T-helper 2 cell treated with Interferon-gamma antibody and Interleukin-4, amounts not matched to agents 5 μg/mL and 100 μg/mL, for 36 hours (primary cell): ENCODE data around the gene ATP9B.

ENCODE experiments used
- DNase-seq: peaks from one replicate; pipeline ENCODE4 v3.0.0; 2021; ENCODE audit warnings: low spot score
- H3K27ac Mint-ChIP-seq: one replicate; pipeline ENCODE4 v1.8.0; 2021; ENCODE audit warnings: mild to moderate bottlenecking, mixed read lengths
- H3K27me3 Mint-ChIP-seq: one replicate; pipeline ENCODE4 v1.8.0; 2021; ENCODE audit warnings: low read depth, mixed read lengths
- H3K36me3 Mint-ChIP-seq: one replicate; pipeline ENCODE4 v1.8.0; 2021; ENCODE audit warnings: low read depth, mixed read lengths
- H3K4me1 Mint-ChIP-seq: one replicate; pipeline ENCODE4 v1.8.0; 2021; ENCODE audit warnings: low read depth, mixed read lengths
- H3K4me3 Mint-ChIP-seq: one replicate; pipeline ENCODE4 v1.8.0; 2022; ENCODE audit warnings: mild to moderate bottlenecking, moderate library complexity, mixed read lengths
- H3K9me3 Mint-ChIP-seq: one replicate; pipeline ENCODE4 v1.8.0; 2021; ENCODE audit warnings: mixed read lengths

Gene ATP9B, protein sequence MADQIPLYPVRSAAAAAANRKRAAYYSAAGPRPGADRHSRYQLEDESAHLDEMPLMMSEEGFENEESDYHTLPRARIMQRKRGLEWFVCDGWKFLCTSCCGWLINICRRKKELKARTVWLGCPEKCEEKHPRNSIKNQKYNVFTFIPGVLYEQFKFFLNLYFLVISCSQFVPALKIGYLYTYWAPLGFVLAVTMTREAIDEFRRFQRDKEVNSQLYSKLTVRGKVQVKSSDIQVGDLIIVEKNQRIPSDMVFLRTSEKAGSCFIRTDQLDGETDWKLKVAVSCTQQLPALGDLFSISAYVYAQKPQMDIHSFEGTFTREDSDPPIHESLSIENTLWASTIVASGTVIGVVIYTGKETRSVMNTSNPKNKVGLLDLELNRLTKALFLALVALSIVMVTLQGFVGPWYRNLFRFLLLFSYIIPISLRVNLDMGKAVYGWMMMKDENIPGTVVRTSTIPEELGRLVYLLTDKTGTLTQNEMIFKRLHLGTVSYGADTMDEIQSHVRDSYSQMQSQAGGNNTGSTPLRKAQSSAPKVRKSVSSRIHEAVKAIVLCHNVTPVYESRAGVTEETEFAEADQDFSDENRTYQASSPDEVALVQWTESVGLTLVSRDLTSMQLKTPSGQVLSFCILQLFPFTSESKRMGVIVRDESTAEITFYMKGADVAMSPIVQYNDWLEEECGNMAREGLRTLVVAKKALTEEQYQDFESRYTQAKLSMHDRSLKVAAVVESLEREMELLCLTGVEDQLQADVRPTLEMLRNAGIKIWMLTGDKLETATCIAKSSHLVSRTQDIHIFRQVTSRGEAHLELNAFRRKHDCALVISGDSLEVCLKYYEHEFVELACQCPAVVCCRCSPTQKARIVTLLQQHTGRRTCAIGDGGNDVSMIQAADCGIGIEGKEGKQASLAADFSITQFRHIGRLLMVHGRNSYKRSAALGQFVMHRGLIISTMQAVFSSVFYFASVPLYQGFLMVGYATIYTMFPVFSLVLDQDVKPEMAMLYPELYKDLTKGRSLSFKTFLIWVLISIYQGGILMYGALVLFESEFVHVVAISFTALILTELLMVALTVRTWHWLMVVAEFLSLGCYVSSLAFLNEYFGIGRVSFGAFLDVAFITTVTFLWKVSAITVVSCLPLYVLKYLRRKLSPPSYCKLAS

DNA sequence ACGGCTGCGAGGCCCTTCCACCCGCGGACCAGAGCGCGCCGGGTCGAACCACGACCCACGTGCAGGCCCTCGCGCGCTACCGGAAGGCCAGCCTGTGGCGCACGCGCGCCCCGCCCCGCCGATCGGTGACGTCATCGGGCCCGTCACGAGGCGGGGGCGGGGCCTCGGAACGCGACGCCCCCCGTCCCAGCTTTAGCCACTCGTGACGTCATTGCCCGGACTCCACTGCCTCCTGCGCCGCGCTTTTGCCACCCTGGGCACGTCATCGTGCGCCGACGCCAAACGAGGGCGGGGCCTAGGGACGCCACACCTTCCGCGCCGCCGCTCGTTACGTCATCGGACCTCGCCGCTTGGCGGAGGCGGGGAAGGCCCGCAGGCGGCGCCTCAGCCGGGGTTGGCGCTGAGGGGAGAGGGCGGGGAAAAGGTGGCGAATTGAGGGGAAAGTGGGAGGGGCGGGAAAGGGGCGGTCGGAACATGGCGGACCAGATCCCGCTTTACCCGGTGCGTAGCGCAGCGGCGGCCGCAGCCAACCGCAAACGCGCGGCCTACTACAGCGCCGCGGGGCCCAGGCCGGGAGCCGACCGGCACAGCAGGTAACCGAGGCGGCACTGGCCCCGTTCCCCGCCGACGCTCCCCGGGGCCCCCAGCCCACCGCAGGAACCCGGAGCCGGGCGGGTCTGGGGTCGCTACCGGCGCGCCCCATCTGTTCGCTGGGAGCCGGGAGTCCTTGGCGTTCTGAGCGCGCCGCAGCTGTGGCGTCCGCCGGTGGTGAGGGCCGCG lies at the start of gene ATP9B:
Gene ATP9B, plus strand, starts transcription at position 458 of the 780 bp plus-strand sequence. Its CDS starts 17 bp downstream, at position 475.
- Mint-ChIP-seq H3K36me3 (peaks cover 34% of the 10 kb centered on the region), H3K4me1 (peaks cover 22% of the 10 kb centered on the region)

DNA sequence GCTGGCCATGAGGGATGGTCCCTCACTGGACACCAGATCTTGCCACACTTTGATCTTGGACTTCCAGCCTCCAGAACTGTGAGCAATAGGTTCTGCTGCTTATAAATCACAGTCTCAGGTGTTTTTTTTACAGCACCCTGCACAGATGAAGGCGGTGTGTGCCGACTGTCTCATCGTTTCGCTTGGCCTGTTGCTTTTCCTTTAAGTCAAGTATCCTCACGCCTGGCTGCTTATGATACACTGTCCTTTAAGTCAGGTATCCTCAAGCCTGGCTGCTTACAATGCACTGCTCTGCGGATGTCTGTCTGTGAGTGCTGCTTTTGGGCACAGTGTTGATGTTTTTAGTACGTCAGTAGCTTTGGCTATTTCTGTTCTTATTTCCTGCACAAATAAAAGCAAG lies 49.3 kb upstream of the ATP9B start:
- H3K9me3 Mint-ChIP-seq, result no peaks in the 10 kb centered on the region
- no peaks in the 10 kb centered on the region for H3K27me3 Mint-ChIP-seq
- no peak overlapping the region for H3K27ac Mint-ChIP-seq
- no peak overlapping the region for H3K4me3 Mint-ChIP-seq
- H3K4me1 Mint-ChIP-seq, result no peaks in the 10 kb centered on the region
- DNase-seq, result no peak
- no peaks in the 10 kb centered on the region for H3K36me3 Mint-ChIP-seq

More for the DNA sequence above, at the start of gene ATP9B:
- peaks cover 30% of the 10 kb centered on the region for H3K9me3 Mint-ChIP-seq
- H3K27me3 Mint-ChIP-seq, result peaks cover 19% of the 10 kb centered on the region
- H3K27ac Mint-ChIP-seq, result peak within 1 kb of the TSS; percentile 100
- peak within 1 kb of the TSS; percentile 92 for H3K4me3 Mint-ChIP-seq
- peak; percentile 99 for DNase-seq

DNA sequence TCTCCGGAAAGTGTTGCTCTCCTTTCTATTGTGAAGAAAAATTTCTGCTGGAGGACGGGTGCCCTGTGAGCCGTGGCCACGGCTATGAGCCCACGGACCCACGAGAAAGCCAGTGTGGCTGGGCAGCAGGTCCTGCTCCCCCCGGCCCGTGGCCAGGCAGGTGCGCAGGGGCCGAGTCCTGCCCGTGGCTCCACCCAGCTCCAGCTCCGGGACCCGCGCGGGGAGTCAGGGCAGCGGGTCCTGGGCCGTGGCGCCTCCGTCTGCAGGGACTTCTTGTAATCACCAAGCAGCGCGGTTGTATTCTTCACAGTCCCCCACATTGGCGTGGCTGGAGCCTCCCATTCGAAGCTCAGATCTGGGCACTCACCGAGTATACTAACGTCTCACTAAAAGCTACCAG lies 46.6 kb upstream of the ATP9B start:
- no peaks in the 10 kb centered on the region for H3K36me3 Mint-ChIP-seq
- H3K27ac Mint-ChIP-seq, result no peak overlapping the region
- no peak for DNase-seq
- H3K4me3 Mint-ChIP-seq, result no peak overlapping the region
- H3K4me1 Mint-ChIP-seq, result no peaks in the 10 kb centered on the region
- no peaks in the 10 kb centered on the region for H3K27me3 Mint-ChIP-seq
- no peaks in the 10 kb centered on the region for H3K9me3 Mint-ChIP-seq

DNA sequence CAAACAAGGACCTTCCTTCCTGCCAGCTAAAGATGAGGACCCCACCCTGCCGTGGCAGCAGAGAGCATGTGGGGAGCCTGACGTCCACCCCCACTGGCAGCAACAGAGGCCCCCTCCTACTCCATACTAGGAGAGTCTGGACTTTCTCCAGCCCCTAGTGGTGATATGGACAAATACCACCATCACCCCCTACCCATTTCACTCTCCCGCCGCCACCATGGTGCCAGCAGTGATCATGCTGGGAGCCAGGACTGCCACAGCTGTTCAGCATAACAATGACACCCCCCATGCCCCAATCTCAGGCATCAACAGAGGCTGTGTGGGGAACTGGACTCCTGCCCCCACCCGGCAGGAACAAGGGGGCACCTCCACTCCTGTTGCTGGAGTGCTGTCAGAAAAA lies 42.7 kb upstream of the ATP9B start:
- H3K36me3 Mint-ChIP-seq, result no peaks in the 10 kb centered on the region
- no peak for DNase-seq
- no peak overlapping the region for H3K4me3 Mint-ChIP-seq
- H3K9me3 Mint-ChIP-seq, result peaks cover 3% of the 10 kb centered on the region
- no peaks in the 10 kb centered on the region for H3K27me3 Mint-ChIP-seq
- no peak overlapping the region for H3K27ac Mint-ChIP-seq
- H3K4me1 Mint-ChIP-seq, result no peaks in the 10 kb centered on the region

DNA sequence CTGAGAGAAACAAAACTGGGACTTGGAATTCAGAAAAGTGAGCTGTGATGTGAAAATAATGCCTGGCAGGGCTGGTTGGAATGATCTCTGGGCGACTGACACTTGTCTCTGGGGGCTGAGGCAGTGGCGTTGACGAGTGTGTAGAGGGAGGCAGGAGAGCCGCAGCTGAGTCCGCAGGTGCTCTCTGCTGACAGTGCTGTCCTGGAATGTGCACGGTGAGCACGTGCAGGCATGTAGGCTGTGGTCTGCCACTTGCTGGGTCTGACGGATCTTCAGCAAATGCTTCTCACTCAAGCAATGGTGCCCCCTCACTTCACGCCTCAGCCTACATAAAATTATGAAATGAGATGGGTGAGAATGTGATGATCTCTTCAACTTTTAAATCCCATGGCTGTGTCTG lies 38.5 kb upstream of the ATP9B start:
- no peaks in the 10 kb centered on the region for H3K4me1 Mint-ChIP-seq
- H3K4me3 Mint-ChIP-seq, result no peak overlapping the region
- no peak overlapping the region for H3K27ac Mint-ChIP-seq
- peaks cover 3% of the 10 kb centered on the region for H3K9me3 Mint-ChIP-seq
- no peaks in the 10 kb centered on the region for H3K36me3 Mint-ChIP-seq
- H3K27me3 Mint-ChIP-seq, result no peaks in the 10 kb centered on the region
- DNase-seq, result no peak

DNA sequence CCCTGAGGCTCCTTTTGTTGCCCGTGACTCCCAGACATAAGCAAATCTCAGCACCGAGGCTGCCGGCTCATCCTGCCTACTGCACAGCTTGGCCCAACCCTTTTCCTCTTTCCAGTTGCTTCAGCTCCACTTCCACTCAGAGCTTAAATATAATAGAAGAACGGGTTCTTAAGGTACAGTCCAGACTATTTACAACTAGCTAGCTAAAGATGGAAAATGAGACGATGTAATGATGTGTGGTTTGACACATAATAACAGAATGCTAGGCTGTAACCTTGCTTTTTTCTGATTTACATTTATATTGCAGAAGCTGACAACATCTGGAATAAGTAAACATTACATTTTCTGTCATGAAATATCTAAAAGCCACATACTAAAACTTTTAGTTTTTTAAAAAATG lies 26.9 kb upstream of the ATP9B start:
- DNase-seq, result no peak
- no peak overlapping the region for H3K4me3 Mint-ChIP-seq
- no peaks in the 10 kb centered on the region for H3K27me3 Mint-ChIP-seq
- no peaks in the 10 kb centered on the region for H3K9me3 Mint-ChIP-seq
- H3K36me3 Mint-ChIP-seq, result no peaks in the 10 kb centered on the region
- no peaks in the 10 kb centered on the region for H3K4me1 Mint-ChIP-seq
- no peak overlapping the region for H3K27ac Mint-ChIP-seq

DNA sequence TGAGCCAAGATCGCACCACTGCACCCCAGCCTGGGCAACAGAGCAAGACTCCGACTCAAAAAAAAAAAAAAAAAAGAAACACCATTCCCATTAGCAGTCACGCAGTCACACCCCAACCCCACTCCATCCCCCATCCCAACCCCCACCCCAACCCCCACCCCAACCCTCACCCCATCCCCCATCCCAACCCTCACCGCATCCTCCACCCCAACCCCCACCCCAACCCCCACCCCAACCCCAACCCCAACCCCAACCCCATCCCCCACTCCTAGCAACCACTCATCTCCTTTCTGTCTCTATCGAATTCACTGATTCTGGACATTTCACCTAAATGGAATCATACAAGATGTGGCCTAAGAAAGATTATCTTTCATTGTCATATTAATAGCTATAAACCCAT lies 25.9 kb upstream of the ATP9B start:
- H3K9me3 Mint-ChIP-seq, result no peaks in the 10 kb centered on the region
- no peak overlapping the region for H3K27ac Mint-ChIP-seq
- H3K4me3 Mint-ChIP-seq, result no peak overlapping the region
- DNase-seq, result no peak
- no peaks in the 10 kb centered on the region for H3K27me3 Mint-ChIP-seq
- no peaks in the 10 kb centered on the region for H3K36me3 Mint-ChIP-seq
- H3K4me1 Mint-ChIP-seq, result no peaks in the 10 kb centered on the region

DNA sequence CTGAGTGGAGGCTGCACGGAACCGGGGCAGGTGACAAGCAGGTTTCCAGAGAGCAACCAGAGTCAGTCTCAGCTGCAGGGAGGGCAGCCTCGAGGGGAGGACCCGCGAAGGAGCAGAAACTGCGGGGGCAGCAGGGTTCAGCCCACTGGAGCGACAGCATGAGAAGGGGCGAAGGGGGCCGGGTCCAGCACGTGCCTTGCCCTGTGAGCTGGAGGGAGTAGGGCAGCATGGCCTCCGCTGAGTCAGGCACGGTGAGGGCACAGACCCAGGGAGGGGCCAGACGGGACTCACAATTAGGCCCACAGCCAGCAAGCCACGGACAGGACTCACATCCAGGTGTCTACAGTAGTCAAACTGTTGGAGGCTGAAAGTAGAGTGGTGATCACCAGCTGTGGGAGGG lies 22.7 kb upstream of the ATP9B start:
- H3K9me3 Mint-ChIP-seq, result no peaks in the 10 kb centered on the region
- no peak overlapping the region for H3K27ac Mint-ChIP-seq
- no peak overlapping the region for H3K4me3 Mint-ChIP-seq
- H3K36me3 Mint-ChIP-seq, result no peaks in the 10 kb centered on the region
- H3K27me3 Mint-ChIP-seq, result no peaks in the 10 kb centered on the region
- no peak for DNase-seq
- no peaks in the 10 kb centered on the region for H3K4me1 Mint-ChIP-seq

DNA sequence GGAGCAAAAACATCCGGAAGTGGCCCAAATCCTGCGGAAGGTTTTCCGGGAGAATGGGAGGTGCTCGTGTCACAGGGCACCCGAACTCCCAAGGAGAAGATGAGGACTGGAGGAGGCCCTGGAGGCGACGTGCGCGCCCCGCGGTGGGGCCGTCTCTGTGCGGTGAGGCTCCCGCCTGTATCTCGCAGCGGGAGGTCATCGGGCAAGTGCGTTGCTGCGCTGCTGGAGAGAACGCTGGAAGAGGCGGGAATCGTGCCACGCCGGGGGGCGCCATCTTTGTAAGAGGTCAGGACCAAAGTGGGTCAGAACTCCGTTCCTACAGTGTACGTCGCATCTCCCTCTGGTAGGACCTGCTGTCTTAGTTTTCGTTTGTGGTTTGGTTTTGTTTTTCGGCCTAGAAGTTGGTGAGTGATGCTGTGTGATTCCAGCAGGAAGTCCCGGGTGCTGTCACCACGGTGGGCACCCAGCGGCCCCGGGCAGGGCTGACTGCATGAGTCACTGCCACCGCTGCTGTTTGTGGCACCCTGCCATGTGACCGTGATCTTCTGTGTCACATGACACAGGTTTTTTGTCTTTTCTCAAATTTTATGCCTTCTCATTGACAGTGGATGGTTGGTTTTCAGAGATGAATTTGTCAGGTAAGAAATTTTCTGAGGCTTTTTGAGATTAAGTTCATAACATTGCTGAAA lies 21.5 kb upstream of the ATP9B start:
- Mint-ChIP-seq H3K36me3 (no peaks in the 10 kb centered on the region), H3K27me3 (no peaks in the 10 kb centered on the region), H3K9me3 (no peaks in the 10 kb centered on the region), H3K4me3 (no peak overlapping the region), H3K27ac (no peak overlapping the region), H3K4me1 (no peaks in the 10 kb centered on the region)
- DNase-seq, result no peak

DNA sequence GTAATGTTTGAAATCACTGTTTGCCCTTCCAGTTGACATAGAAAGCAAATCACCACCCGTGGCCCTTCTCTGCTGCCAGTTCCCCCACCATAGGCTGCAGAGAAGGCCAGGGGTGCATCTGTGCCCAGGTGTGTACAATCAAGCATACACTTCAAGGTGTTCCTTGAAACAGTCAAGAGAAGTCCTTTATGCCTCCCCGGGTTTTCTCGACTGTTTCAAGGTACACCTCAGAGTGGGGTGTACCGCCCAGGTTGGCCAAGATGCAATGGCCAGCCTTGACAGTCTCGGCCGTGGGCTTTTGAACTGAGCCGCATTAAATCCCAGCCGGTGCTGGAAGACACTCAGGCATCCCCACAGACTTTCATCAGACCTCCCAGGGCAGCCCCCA lies 21.0 kb upstream of the ATP9B start:
- DNase-seq, result no peak
- no peak overlapping the region for H3K27ac Mint-ChIP-seq
- H3K36me3 Mint-ChIP-seq, result no peaks in the 10 kb centered on the region
- no peak overlapping the region for H3K4me3 Mint-ChIP-seq
- H3K27me3 Mint-ChIP-seq, result no peaks in the 10 kb centered on the region
- H3K9me3 Mint-ChIP-seq, result no peaks in the 10 kb centered on the region
- no peaks in the 10 kb centered on the region for H3K4me1 Mint-ChIP-seq

DNA sequence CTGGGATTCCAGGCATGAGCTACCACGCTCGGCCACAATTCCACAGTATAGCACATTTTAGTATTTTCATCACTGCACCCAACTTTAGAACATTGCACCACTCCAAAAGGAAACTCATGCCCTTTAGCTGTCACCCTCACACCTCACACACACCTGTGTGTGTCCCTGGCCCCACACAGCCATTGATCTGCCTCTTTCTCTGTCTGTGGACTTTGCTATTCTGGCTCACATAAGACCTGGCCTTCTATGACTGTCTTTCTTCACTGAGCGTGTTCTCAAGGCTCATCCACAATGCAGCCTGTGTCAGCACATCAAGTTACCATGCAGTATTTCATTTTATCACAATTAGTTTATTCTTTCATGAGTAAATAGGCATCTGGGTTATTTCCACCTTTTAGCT lies 19.7 kb upstream of the ATP9B start:
- Mint-ChIP-seq H3K4me1 (no peaks in the 10 kb centered on the region), H3K9me3 (no peaks in the 10 kb centered on the region), H3K27ac (no peak overlapping the region), H3K36me3 (no peaks in the 10 kb centered on the region), H3K4me3 (no peak overlapping the region), H3K27me3 (no peaks in the 10 kb centered on the region)
- DNase-seq, result no peak

DNA sequence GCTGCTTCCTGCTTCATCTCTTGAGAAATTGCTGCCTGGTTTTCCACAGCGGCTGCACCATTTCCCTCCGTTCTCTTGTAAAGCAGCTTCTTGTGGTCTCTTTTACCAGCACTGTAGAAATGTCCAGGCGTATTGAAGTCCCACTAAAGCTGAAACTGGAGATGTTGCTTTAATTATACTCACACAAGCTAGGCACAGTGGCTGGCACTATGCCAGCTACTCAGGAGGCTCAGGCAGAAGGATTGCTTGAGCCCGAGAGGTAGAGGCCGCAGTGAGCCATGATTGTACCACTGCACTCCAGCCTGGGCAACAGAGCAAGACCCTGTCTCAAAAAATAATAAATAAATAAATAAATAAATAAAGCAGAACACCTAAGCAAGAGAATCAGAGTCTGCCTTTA lies 19.2 kb upstream of the ATP9B start:
- Mint-ChIP-seq H3K27ac (no peak overlapping the region), H3K36me3 (no peaks in the 10 kb centered on the region), H3K27me3 (no peaks in the 10 kb centered on the region), H3K9me3 (no peaks in the 10 kb centered on the region), H3K4me3 (no peak overlapping the region), H3K4me1 (no peaks in the 10 kb centered on the region)
- DNase-seq, result no peak

DNA sequence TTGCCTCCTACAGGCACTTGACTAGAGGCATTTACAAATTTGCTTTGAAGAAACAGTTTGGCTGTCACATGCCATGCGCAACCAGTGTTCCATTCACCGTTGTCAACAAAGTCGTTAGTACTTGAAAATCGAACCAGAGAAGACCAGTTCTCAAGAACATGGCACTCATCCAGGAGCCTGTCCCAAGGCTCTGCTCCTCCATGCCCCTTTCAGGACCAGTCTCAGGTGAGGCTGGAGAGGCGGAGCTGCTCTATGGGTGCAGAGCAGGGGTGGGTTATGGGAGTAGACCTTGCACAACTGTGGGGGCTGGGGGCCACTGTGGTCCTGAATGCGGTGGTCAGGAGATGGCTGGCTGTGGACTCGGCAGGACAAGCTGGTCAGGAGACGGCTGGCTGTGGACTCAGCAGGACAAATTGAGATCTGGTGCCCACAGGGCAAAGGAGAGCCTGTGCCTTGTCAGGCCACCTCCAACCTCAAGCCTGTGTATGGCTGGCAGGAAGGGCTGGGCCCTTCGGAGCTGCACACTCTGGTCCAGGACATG lies 12.3 kb upstream of the ATP9B start:
- no peak for DNase-seq
- Mint-ChIP-seq H3K27ac (no peak overlapping the region), H3K36me3 (no peaks in the 10 kb centered on the region), H3K4me3 (no peak overlapping the region), H3K4me1 (no peaks in the 10 kb centered on the region), H3K9me3 (no peaks in the 10 kb centered on the region), H3K27me3 (peaks cover 3% of the 10 kb centered on the region)
